Neural cell (in vitro differentiated cells): ENCODE measurements around the gene RAD50. TPM values are rescaled to one million over a fixed set of nuclear protein-coding genes. Genes with fewer than 3 reads are reported as not detected.

Experiments
- H2AFZ ChIP-seq: fragments of 200-600, 300-800 bp; sonication (generic), shearing (Covaris generic); 2 replicates; pipeline ENCODE4 v1.6.0; 2014; ENCODE audit warnings: low read depth, mild to moderate bottlenecking, antibody characterized with exemption, low read length, moderate library complexity
- H3F3A ChIP-seq: fragments of 200-600 bp; shearing (Covaris generic); 2 replicates; pipeline ENCODE4 v1.6.1; 2016; ENCODE audit warnings: mild to moderate bottlenecking, moderate library complexity, mixed read lengths, antibody characterized with exemption, low read length; ENCODE audit not compliant: insufficient read depth, poor library complexity, severe bottlenecking
- H3K27ac ChIP-seq: fragments of 200-600, 300-800 bp; sonication (generic), shearing (Covaris generic); 2 replicates; pipeline ENCODE4 v1.5.1; 2014; ENCODE audit warnings: mild to moderate bottlenecking, low read length, moderate library complexity
- H3K27me3 ChIP-seq: fragments of 300-800, 200-600 bp; sonication (generic), shearing (Covaris generic); 2 replicates; pipeline ENCODE4 v1.6.0; 2014; ENCODE audit warnings: mild to moderate bottlenecking, low read depth, low read length, moderate library complexity; ENCODE audit not compliant: insufficient read depth
- H3K36me3 ChIP-seq: fragments of 300-800, 200-600 bp; sonication (generic), shearing (Covaris generic); 2 replicates; pipeline ENCODE4 v1.5.1; 2014; ENCODE audit warnings: mild to moderate bottlenecking, antibody characterized with exemption, low read length, moderate library complexity; ENCODE audit not compliant: insufficient read depth
- H3K4me2 ChIP-seq: fragments of 300-800, 200-600 bp; sonication (generic), shearing (Covaris generic); 2 replicates; pipeline ENCODE4 v1.6.0; 2014; ENCODE audit warnings: mild to moderate bottlenecking, low read length
- H3K4me3 ChIP-seq: fragments of 300-800, 200-600 bp; sonication (generic), shearing (Covaris generic); 2 replicates; pipeline ENCODE4 v1.5.1; 2014; ENCODE audit warnings: mild to moderate bottlenecking, low read length, moderate library complexity
- H3K79me2 ChIP-seq: fragments of 200-600 bp; shearing (Covaris generic); replicated peaks from 2 replicates; pipeline ENCODE4 v1.6.0; 2014; ENCODE audit warnings: mild to moderate bottlenecking, low read length, moderate library complexity; ENCODE audit not compliant: insufficient read depth
- H3K9ac ChIP-seq: fragments of 300-800, 200-600 bp; sonication (generic), shearing (Covaris generic); 2 replicates; pipeline ENCODE4 v1.6.1; 2016; ENCODE audit warnings: mild to moderate bottlenecking, low read length, mixed read lengths
- H3K9me2 ChIP-seq: fragments of 200-600 bp; shearing (Covaris generic); 2 replicates; pipeline ENCODE4 v1.6.1; 2016; ENCODE audit warnings: mild to moderate bottlenecking, low read length, mixed read lengths; ENCODE audit not compliant: insufficient read depth
- H3K9me3 ChIP-seq: fragments of 200-600, 300-800 bp; sonication (generic), shearing (Covaris generic); 2 replicates; pipeline ENCODE4 v1.6.1; 2016; ENCODE audit warnings: mild to moderate bottlenecking, mixed run types, low read length, moderate library complexity, mixed read lengths
- H4K20me1 ChIP-seq: fragments of 200-600 bp; shearing (Covaris generic); 2 replicates; pipeline ENCODE4 v1.6.1; 2016; ENCODE audit warnings: mild to moderate bottlenecking, mixed run types; ENCODE audit not compliant: insufficient read depth
- CTCF ChIP-seq: fragments of 450-650 bp; IDR thresholded peaks from 2 replicates; pipeline ENCODE4 v1.5.1; 2014; ENCODE audit warnings: antibody characterized with exemption, mild to moderate bottlenecking, moderate library complexity; ENCODE audit not compliant: poor library complexity, severe bottlenecking
- EP300 ChIP-seq: fragments of 450-650 bp; conservative IDR thresholded peaks from 2 replicates; pipeline ENCODE4 v1.6.1; 2014; ENCODE audit warnings: antibody characterized with exemption, mild to moderate bottlenecking, moderate library complexity; ENCODE audit not compliant: poor library complexity, severe bottlenecking
- EZH2 ChIP-seq: fragments of 200-600, 300-800 bp; shearing (Covaris generic), sonication (generic); IDR thresholded peaks from 2 replicates; pipeline ENCODE4 v1.6.1; 2014; ENCODE audit warnings: antibody characterized with exemption, low read length, borderline replicate concordance, mild to moderate bottlenecking; ENCODE audit not compliant: insufficient read depth, poor library complexity, severe bottlenecking
- MXI1 ChIP-seq: fragments of 450-650 bp; conservative IDR thresholded peaks from 2 replicates; pipeline ENCODE4 v1.6.1; 2014; ENCODE audit warnings: antibody characterized with exemption, mild to moderate bottlenecking; ENCODE audit not compliant: poor library complexity, severe bottlenecking
- POLR2AphosphoS5 ChIP-seq: IDR thresholded peaks from 2 replicates; pipeline ENCODE4 v1.6.1; 2012
- RAD21 ChIP-seq: fragments of 450-650 bp; conservative IDR thresholded peaks from 2 replicates; pipeline ENCODE4 v1.6.1; 2014; ENCODE audit warnings: antibody characterized with exemption, mild to moderate bottlenecking, moderate library complexity
- REST ChIP-seq: IDR thresholded peaks from 2 replicates; pipeline ENCODE4 v1.6.1; 2012; ENCODE audit warnings: borderline replicate concordance
- SMC3 ChIP-seq: fragments of 450-650 bp; conservative IDR thresholded peaks from 2 replicates; pipeline ENCODE4 v1.6.1; 2014; ENCODE audit warnings: antibody characterized with exemption, mild to moderate bottlenecking, moderate library complexity; ENCODE audit not compliant: poor library complexity
- TAF1 ChIP-seq: IDR thresholded peaks from 2 replicates; pipeline ENCODE4 v1.6.1; 2012; ENCODE audit warnings: low read depth
- polyA plus RNA-seq: library from polyadenylated mRNA; depleted of rRNA; stranded (reverse); fragments of >200 nt; gene quantifications from 2 replicates; pipeline ENCODE4 v1.2.3, GENCODE V29; 2014

RAD50 gene
- polyA plus RNA-seq, 1 donor from 2014 or later: 6.7 TPM

- H4K20me1 ChIP-seq: no peaks in the 10 kb centered on the region
- no peak overlapping the region for H2AFZ ChIP-seq
- H3K4me2 ChIP-seq: no peak overlapping the region
- H3K4me3 ChIP-seq: no peak overlapping the region
- H3K9ac ChIP-seq: no peak overlapping the region
- H3K9me2 ChIP-seq: no peaks in the 10 kb centered on the region
- no peak overlapping the region for H3K27ac ChIP-seq
- no peaks in the 10 kb centered on the region for H3K27me3 ChIP-seq
- no peaks in the 10 kb centered on the region for H3K79me2 ChIP-seq
- no peak for TF ChIP-seq TAF1
- TF ChIP-seq MXI1: no peak
- TF ChIP-seq SMC3: no peak
- TF ChIP-seq RAD21: no peak
- TF ChIP-seq CTCF: no peak
- no peak for TF ChIP-seq EZH2
- no peak for TF ChIP-seq POLR2AphosphoS5
- TF ChIP-seq EP300: no peak
- TF ChIP-seq REST: no peak
- H3K36me3 ChIP-seq: no peaks in the 10 kb centered on the region
- no peaks in the 10 kb centered on the region for H3K9me3 ChIP-seq
- no peaks in the 10 kb centered on the region for H3F3A ChIP-seq
Observed at GRCh38 chr5:132641241-132641723, 84.5 kb downstream of the RAD50 start.

GRCh38 chr5:132641841-132642240, 85.1 kb downstream of the RAD50 start:
- Histone ChIP-seq H3K27ac (no peak overlapping the region), H3F3A (no peaks in the 10 kb centered on the region), H3K27me3 (no peaks in the 10 kb centered on the region), H3K4me2 (no peak overlapping the region), H3K4me3 (no peak overlapping the region), H4K20me1 (no peaks in the 10 kb centered on the region), H3K36me3 (no peaks in the 10 kb centered on the region), H3K79me2 (no peaks in the 10 kb centered on the region), H2AFZ (no peak overlapping the region), H3K9me3 (no peaks in the 10 kb centered on the region), H3K9me2 (no peaks in the 10 kb centered on the region), H3K9ac (no peak overlapping the region)
- TF ChIP-seq TAF1: no peak
- no peak for TF ChIP-seq EP300
- TF ChIP-seq MXI1: no peak

GRCh38 chr5:132644177-132644576, 87.4 kb downstream of the RAD50 start:
- Histone ChIP-seq H3K9me2 (no peaks in the 10 kb centered on the region), H3K79me2 (no peaks in the 10 kb centered on the region), H4K20me1 (no peaks in the 10 kb centered on the region), H3K4me2 (no peak overlapping the region), H3K36me3 (no peaks in the 10 kb centered on the region), H3F3A (no peaks in the 10 kb centered on the region), H3K9me3 (no peaks in the 10 kb centered on the region), H3K4me3 (no peak overlapping the region), H3K27me3 (no peaks in the 10 kb centered on the region), H3K9ac (no peak overlapping the region), H3K27ac (no peak overlapping the region), H2AFZ (no peak overlapping the region)
- TF ChIP-seq SMC3 (no peak), POLR2AphosphoS5 (no peak), RAD21 (no peak), EP300 (no peak), MXI1 (no peak), CTCF (no peak), TAF1 (no peak), REST (no peak), EZH2 (no peak)
